BE2C (cell line): Measurements from ENCODE around the gene MED26.
"Not testable (repeated sequence)": the region's sequence is repeated elsewhere in the genome, so short reads cannot be mapped to it uniquely, and the experiment has no call there.

Experiments used
- DNase-seq: peaks from one replicate; pipeline ENCODE4 v3.0.0-alpha.2; 2020
- H3K27me3 ChIP-seq: fragments of 250-450 bp; sonication (Bioruptor Pico); 2 replicates; pipeline ENCODE4 v1.5.1; 2020; ENCODE audit warnings: mild to moderate bottlenecking
- H3K36me3 ChIP-seq: fragments of 250-450 bp; sonication (Bioruptor Pico); 2 replicates; pipeline ENCODE4 v1.5.1; 2020; ENCODE audit warnings: mild to moderate bottlenecking
- H3K4me1 ChIP-seq: fragments of 250-450 bp; sonication (Bioruptor Pico); 2 replicates; pipeline ENCODE4 v1.5.1; 2020
- H3K4me3 ChIP-seq: 2 replicates; pipeline ENCODE4 v1.5.1; 2011; ENCODE audit warnings: low read depth, low read length
- H3K9me3 ChIP-seq: fragments of 250-450 bp; sonication (Bioruptor Pico); 2 replicates; pipeline ENCODE4 v1.5.1; 2020
- TF ChIP-seq, protein P1 (sequence below): IDR thresholded peaks from 2 replicates; pipeline ENCODE4 v1.5.1; 2012; ENCODE audit warnings: mild to moderate bottlenecking, low read depth, low read length

The MED26 gene

DNA sequence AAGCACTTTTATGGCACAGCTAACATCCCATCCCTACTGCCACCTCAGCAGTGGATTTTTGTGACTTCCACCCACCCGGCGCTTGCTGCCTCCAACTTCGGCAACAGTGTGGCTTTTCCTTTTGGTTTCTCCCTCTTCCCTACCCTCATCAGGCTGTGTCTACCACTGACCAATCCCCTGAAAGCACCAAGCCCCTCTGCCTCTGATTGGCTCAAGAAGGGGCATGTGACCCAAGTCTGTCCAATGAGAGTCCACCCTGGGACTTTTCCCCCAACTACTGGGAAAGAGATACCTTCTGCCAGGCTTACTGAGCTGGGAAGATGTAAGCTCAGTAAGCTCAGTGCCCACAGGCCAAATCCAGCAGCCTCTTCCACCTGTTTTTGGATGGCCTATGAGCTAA is 26.1 kb upstream of the MED26 start:
- TF ChIP-seq, protein P1, sequence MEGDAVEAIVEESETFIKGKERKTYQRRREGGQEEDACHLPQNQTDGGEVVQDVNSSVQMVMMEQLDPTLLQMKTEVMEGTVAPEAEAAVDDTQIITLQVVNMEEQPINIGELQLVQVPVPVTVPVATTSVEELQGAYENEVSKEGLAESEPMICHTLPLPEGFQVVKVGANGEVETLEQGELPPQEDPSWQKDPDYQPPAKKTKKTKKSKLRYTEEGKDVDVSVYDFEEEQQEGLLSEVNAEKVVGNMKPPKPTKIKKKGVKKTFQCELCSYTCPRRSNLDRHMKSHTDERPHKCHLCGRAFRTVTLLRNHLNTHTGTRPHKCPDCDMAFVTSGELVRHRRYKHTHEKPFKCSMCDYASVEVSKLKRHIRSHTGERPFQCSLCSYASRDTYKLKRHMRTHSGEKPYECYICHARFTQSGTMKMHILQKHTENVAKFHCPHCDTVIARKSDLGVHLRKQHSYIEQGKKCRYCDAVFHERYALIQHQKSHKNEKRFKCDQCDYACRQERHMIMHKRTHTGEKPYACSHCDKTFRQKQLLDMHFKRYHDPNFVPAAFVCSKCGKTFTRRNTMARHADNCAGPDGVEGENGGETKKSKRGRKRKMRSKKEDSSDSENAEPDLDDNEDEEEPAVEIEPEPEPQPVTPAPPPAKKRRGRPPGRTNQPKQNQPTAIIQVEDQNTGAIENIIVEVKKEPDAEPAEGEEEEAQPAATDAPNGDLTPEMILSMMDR, result no peak
- peak; percentile 43 for DNase-seq
- no peaks in the 10 kb centered on the region for H3K9me3 ChIP-seq
- H3K36me3 ChIP-seq, result peaks cover 83% of the 10 kb centered on the region
- no peaks in the 10 kb centered on the region for H3K27me3 ChIP-seq
- H3K4me1 ChIP-seq, result no peaks in the 10 kb centered on the region
- H3K4me3 ChIP-seq, result no peak overlapping the region

DNA sequence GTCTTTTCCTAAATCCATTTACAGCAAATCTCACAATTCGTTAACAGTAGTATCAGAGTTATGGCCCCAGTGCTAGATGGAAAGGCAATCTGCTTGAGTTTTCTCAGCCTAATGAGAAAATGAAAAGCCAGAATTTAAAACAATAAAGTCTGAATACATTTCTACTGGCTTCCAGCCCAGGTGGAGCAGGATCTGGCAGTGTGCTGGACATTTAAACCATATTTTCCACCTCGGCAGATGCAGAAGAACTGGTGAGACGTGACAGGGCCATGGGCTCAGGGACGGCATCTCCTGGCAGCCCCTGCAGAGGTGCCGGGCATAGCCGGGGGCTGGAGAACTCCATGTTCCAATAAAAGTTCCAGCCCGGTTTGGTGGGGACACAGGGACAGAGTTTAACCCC is 24.9 kb upstream of the MED26 start:
- H3K27me3 ChIP-seq, result no peaks in the 10 kb centered on the region
- no peak for DNase-seq
- H3K36me3 ChIP-seq, result peaks cover 81% of the 10 kb centered on the region
- TF ChIP-seq, protein P1, result no peak
- no peaks in the 10 kb centered on the region for H3K4me1 ChIP-seq
- H3K9me3 ChIP-seq, result no peaks in the 10 kb centered on the region
- no peak overlapping the region for H3K4me3 ChIP-seq

DNA sequence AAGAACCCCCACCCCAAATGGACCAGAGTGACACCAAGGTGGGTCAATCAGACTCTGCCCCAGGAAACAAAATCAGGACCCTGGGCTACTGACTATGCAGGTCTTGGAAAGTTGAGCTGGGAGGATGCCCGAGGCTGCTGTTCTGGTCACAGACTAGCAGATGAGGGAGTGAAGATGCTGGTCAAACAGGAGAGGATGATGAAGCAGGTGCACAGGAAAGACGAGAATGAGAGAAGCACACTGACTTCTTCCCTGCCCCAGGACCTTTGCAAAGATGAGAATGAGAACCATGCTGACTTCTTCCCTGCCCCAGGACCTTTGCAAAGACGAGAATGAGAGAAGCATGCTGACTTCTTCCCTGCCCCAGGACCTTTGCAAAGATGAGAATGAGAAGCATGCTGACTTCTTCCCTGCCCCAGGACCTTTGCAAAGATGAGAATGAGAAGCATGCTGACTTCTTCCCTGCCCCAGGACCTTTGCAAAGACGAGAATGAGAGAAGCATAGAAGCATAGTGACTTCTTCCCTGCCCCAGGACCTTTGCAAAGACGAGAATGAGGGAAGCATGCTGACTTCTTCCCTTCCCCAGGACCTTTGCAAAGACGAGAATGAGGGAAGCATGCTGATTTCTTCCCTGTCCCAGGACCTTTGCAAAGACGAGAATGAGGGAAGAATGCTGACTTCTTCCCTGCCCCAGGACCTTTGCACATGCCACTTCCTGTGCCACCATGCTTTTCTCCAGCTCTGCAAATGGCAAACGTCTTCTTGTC is 23.6 kb upstream of the MED26 start:
- H3K27me3 ChIP-seq, DNase-seq, H3K9me3 ChIP-seq, H3K4me1 ChIP-seq, H3K4me3 ChIP-seq: not testable (repeated sequence)
- peaks cover 83% of the 10 kb centered on the region for H3K36me3 ChIP-seq

DNA sequence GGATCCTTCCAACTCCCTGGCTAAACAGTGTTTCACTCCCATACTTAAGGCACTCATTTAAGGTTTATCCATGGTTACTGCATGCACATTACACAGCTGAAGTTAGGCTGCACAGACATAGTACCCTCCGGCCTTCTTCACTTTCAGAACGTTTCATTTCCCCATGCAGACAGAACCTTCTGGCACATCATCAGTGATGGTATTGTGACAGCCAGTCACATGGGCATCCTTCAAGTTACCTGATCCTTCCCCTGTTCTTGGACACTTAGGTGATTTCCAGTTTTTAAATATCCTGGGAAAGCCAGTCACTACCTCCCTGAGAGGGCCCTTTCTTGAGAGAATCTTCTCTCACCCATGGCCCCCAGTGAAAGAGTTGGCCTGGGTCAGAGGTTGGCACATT is 22.8 kb upstream of the MED26 start:
- DNase-seq, result no peak
- Histone ChIP-seq H3K27me3 (no peaks in the 10 kb centered on the region), H3K9me3 (no peaks in the 10 kb centered on the region), H3K4me1 (no peaks in the 10 kb centered on the region), H3K4me3 (no peak overlapping the region), H3K36me3 (peaks cover 84% of the 10 kb centered on the region)
- TF ChIP-seq, protein P1, result no peak

DNA sequence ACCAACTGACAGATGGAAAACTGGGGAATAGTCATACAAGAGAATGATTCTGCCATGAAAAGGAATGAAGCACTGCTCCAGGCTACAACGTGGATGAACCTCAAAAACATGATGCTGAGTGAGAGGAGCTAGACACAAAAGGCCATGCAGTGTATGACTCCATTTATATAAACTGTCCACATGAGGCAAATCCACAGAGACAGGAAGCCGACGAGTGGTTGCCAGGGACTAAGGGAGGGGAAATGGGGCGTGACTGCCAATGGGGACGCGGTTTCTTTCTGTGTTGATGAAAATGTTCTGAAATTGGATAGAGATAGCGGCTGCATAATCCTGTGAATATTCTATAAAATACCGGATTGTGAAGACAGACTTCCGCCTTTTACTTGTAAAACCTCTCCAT is 21.7 kb upstream of the MED26 start:
- no peaks in the 10 kb centered on the region for H3K4me1 ChIP-seq
- H3K9me3 ChIP-seq, result no peaks in the 10 kb centered on the region
- peaks cover 83% of the 10 kb centered on the region for H3K36me3 ChIP-seq
- TF ChIP-seq, protein P1, result no peak
- H3K4me3 ChIP-seq, result no peak overlapping the region
- no peak for DNase-seq
- H3K27me3 ChIP-seq, result no peaks in the 10 kb centered on the region

DNA sequence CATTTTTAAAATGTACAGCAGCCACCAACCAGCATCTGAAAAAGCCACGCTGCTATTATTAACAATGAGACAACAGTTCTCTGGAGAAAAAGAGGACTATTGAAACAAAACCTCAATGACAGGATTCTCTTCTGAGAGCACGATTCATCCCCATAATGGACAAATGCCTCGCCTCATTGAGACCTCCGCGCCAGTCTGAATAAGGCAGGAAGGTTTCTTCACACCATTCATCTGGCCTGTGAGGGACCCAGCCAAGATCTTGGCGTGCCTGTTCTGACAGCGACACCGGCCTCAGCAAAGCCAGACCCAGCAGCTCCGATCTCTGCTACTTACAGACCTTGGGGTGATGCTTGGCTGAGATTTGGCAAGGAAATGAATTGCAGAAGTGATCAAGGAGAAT is 17.1 kb upstream of the MED26 start:
- H3K36me3 ChIP-seq, result peaks cover 78% of the 10 kb centered on the region
- H3K27me3 ChIP-seq, result no peaks in the 10 kb centered on the region
- no peaks in the 10 kb centered on the region for H3K4me1 ChIP-seq
- no peaks in the 10 kb centered on the region for H3K9me3 ChIP-seq
- TF ChIP-seq, protein P1, result no peak
- H3K4me3 ChIP-seq, result no peak overlapping the region
- DNase-seq, result no peak

DNA sequence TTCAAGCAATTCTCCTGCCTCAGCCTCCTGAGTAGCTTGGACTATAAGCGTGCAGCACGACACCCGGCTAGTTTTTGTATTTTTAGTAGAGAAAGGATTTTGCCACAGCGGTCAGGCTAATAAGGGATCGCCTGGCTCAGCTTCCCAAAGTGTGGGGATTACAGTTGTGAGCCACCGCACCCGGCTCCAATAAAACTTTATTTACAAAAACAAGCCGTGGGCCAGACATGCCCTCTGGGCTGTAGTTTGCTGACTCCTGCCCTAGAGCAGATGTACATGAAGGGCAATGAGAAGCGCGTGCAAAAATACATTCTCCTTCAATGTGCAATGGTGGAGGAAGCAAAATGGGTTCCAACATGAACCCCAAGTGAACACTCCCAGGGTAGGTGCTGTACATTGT is 13.7 kb upstream of the MED26 start:
- TF ChIP-seq, protein P1, result no peak
- Histone ChIP-seq H3K9me3 (no peaks in the 10 kb centered on the region), H3K36me3 (peaks cover 68% of the 10 kb centered on the region), H3K4me1 (no peaks in the 10 kb centered on the region), H3K27me3 (no peaks in the 10 kb centered on the region), H3K4me3 (no peak overlapping the region)
- no peak for DNase-seq
